Ascending aorta (tissue), 2 donors: ENCODE measurements around the gene ADAMTS10. TPM values are rescaled to one million over a fixed set of nuclear protein-coding genes. Genes with fewer than 3 reads are reported as not detected.

Source experiments
- DNase-seq, 2 donors: peaks; one replicate each; pipeline ENCODE4 v3.0.0-alpha.2; 2019; ENCODE audit warnings: low spot score in 2 of 2
- H3K27ac ChIP-seq, 2 donors: fragments of 200-600 bp; sonication (generic); one replicate each; pipeline ENCODE4 v1.5.1; 2016 to 2017; ENCODE audit warnings: mild to moderate bottlenecking in 1 of 2
- H3K27me3 ChIP-seq: fragments of 200-600 bp; sonication (generic); one replicate; pipeline ENCODE4 v1.5.1; 2017
- H3K36me3 ChIP-seq, 2 donors: fragments of 200-600 bp; sonication (generic); one replicate each; pipeline ENCODE4 v1.5.1; 2016
- H3K4me1 ChIP-seq, 2 donors: fragments of 200-600 bp; sonication (generic); one replicate each; pipeline ENCODE4 v1.5.1; 2016 to 2017; ENCODE audit warnings: mild to moderate bottlenecking in 1 of 2
- H3K4me3 ChIP-seq, 2 donors: fragments of 200-600 bp; sonication (generic); one replicate each; pipeline ENCODE4 v1.5.1; 2016 to 2017; ENCODE audit warnings: mild to moderate bottlenecking in 1 of 2
- H3K9me3 ChIP-seq, 2 donors: fragments of 200-600 bp; sonication (generic); one replicate each; pipeline ENCODE4 v1.5.1; 2016
- intact Hi-C: fragments of 100-400 bp; cut with DNase I; formaldehyde crosslinking; loops from one replicate; pipeline ENCODE4 v1.15.1; 2023
- total RNA-seq: library from RNA; depleted of rRNA; stranded (reverse); fragments of >200 nt; gene quantifications from one replicate; pipeline ENCODE4 v1.1.0, GENCODE V29; 2016
- TF ChIP-seq, protein P1 (sequence below), 3 experiments: fragments of 200-600 bp in 2 of 3; fragments of 450-650 bp in 1 of 3; sonication (generic) in 2 of 3; IDR thresholded peaks; one replicate each; pipeline ENCODE4 v1.5.1; 2016 to 2019; ENCODE audit warnings: antibody characterized with exemption in 3 of 3, mild to moderate bottlenecking in 1 of 3, moderate library complexity in 1 of 3

The ADAMTS10 gene
- total RNA-seq, 1 donor from 2014 or later: 184 TPM

- Histone ChIP-seq H3K4me3 (no peak overlapping the region), H3K27ac (peak overlapping the region; percentile 46 to 81), H3K9me3 (no peaks in the 10 kb centered on the region), H3K36me3 (no peaks in the 10 kb centered on the region), H3K27me3 (no peaks in the 10 kb centered on the region), H3K4me1 (peaks cover 4 to 5% of the 10 kb centered on the region in 2 donors)
- intact Hi-C loops: no loop called here
- TF ChIP-seq, protein P1, sequence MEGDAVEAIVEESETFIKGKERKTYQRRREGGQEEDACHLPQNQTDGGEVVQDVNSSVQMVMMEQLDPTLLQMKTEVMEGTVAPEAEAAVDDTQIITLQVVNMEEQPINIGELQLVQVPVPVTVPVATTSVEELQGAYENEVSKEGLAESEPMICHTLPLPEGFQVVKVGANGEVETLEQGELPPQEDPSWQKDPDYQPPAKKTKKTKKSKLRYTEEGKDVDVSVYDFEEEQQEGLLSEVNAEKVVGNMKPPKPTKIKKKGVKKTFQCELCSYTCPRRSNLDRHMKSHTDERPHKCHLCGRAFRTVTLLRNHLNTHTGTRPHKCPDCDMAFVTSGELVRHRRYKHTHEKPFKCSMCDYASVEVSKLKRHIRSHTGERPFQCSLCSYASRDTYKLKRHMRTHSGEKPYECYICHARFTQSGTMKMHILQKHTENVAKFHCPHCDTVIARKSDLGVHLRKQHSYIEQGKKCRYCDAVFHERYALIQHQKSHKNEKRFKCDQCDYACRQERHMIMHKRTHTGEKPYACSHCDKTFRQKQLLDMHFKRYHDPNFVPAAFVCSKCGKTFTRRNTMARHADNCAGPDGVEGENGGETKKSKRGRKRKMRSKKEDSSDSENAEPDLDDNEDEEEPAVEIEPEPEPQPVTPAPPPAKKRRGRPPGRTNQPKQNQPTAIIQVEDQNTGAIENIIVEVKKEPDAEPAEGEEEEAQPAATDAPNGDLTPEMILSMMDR (IDR thresholded peaks at IDR 0.05): no peak
- DNase-seq: no peak
Measured at GRCh38 chr19:8614455-8614854, 3.9 kb upstream of the ADAMTS10 start.

- Histone ChIP-seq H3K27ac (peak overlapping the region; percentile 65 to 94), H3K4me3 (no peak overlapping the region), H3K9me3 (no peaks in the 10 kb centered on the region)
Measured at GRCh38 chr19:8612807-8613171, 2.3 kb upstream of the ADAMTS10 start.

GRCh38 chr19:8611877-8612806 lies 1.6 kb upstream of the ADAMTS10 start:
- no peaks in the 10 kb centered on the region for H3K36me3 ChIP-seq
- H3K27ac ChIP-seq: peak overlapping the region; percentile 90 to 94
- intact Hi-C loops: no loop called here
- DNase-seq: peak; percentile 56 to 92
- no peaks in the 10 kb centered on the region for H3K27me3 ChIP-seq
- H3K4me1 ChIP-seq: peaks cover 11 to 23% of the 10 kb centered on the region in 2 donors
- no peaks in the 10 kb centered on the region for H3K9me3 ChIP-seq
- no peak overlapping the region for H3K4me3 ChIP-seq
- TF ChIP-seq, protein P1 (IDR thresholded peaks at IDR 0.05): no peak

More at GRCh38 chr19:8612807-8613171, 2.3 kb upstream of the ADAMTS10 start:
- H3K27me3 ChIP-seq: no peaks in the 10 kb centered on the region
- DNase-seq: no peak
- intact Hi-C loops: no loop called here
- H3K4me1 ChIP-seq: peaks cover 11 to 18% of the 10 kb centered on the region in 2 donors
- no peaks in the 10 kb centered on the region for H3K36me3 ChIP-seq
- TF ChIP-seq, protein P1 (IDR thresholded peaks at IDR 0.05): no peak

- peak overlapping the region; percentile 90 to 94 for H3K27ac ChIP-seq
- H3K4me1 ChIP-seq: peaks cover 11 to 30% of the 10 kb centered on the region in 2 donors
- DNase-seq: no peak
- TF ChIP-seq, protein P1 (IDR thresholded peaks at IDR 0.05): no peak
- H3K9me3 ChIP-seq: no peaks in the 10 kb centered on the region
- intact Hi-C loops: no loop called here
- no peaks in the 10 kb centered on the region for H3K36me3 ChIP-seq
- no peaks in the 10 kb centered on the region for H3K27me3 ChIP-seq
- no peak overlapping the region for H3K4me3 ChIP-seq
Measured at GRCh38 chr19:8611391-8611876, 919 bp upstream of the ADAMTS10 start.

GRCh38 chr19:8610936-8611300 lies 403 bp upstream of the ADAMTS10 start:
- TF ChIP-seq, protein P1 (IDR thresholded peaks at IDR 0.05): no peak
- Histone ChIP-seq H3K27ac (peak overlapping the region; percentile 90 to 94), H3K36me3 (peaks cover 0 to under 1% of the 10 kb centered on the region in 2 donors), H3K4me1 (peaks cover 11 to 30% of the 10 kb centered on the region in 2 donors), H3K9me3 (no peaks in the 10 kb centered on the region), H3K4me3 (peak overlapping the region; percentile 61 to 80), H3K27me3 (no peaks in the 10 kb centered on the region)
- intact Hi-C loops: loop anchor here (1.0 kb wide), 1 partner anchor 19 kb away; no protein-coding TSS in a partner anchor
- DNase-seq: no peak
